ELF-1 (cell line): ENCODE results near the gene CD52.

Experiments used
- DNase-seq: peaks from one replicate; pipeline ENCODE4 v3.0.0-alpha.2; 2016; ENCODE audit warnings: low read depth, low spot score

Gene CD52

DNA sequence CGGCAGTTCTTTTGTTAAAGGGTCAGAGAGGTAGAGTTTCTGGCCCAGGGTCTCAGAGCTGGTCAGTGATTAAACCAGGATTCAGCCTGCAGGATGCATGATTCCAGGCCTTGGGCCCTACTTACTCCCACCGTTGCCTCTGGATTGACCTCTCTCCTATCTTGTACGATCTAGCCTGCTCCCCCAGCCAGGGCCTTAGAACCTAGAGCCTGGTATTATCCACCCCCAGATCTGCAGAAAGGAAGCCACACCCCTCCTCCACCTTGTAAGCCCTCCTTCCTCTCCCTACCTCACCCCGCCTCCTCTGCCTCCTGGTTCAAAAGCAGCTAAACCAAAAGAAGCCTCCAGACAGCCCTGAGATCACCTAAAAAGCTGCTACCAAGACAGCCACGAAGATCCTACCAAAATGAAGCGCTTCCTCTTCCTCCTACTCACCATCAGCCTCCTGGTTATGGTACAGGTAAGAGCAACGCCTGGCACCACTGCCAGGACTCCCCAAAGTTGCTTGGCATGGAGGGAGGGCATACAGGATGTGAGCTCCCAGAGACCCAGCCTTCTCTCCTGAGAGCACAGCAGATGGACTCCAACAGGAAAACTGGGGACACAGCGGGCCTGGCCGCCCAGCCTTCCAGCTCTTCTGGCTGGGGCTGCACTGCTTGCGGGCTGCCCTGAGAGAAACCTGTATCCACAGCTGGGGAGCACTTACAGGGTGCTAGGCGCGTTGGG lies at the start of gene CD52:
TSS of gene CD52 (plus strand) at position 347 of the 726 bp plus-strand sequence. CDS start at position 407, 60 bp downstream.
- DNase-seq, result peak; percentile 79

DNA sequence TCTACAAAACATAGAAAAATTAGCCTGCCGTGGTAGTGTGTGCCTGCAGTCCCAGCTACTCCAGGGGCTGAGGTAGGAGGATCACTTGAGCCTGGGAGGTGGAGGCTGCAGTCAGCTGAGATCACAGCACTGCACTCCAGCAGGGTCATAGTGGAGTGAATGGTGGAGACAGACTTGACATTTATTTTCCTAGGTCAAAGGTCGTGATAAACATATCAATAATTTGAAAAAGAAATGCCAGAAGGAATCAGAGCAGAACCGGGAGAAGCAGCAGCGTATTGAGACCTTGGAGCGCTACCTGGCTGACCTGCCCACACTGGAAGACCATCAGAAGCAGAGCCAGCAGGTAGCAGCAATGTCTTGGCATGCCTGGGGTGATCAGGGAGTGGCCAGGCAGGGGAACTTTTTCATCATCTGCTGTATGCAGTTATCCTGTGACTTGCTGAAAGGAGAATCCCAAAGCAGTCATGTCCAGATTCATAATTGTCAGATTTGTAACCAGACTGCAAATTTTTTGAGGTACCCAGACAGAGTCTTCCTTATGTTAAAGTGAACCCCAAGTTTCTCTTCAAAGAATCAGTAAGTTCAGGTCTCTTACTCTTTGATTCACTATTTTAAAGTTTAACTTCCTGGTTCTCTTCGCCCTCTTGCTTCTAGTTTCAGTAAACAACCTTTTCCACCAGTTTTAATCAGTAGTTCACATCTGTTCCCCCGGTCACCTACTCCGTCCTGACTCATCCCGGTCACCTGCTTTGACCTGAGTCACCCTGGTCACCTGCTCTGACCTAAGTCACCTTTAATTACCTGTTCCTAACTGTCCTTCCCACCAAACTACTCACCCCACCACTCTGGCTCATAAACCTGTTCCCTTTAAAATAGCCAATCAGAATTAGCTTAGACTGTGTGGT lies 49.2 kb upstream of the CD52 start:
- no peak for DNase-seq

- DNase-seq, result no peak
These were observed 48.6 kb upstream of the CD52 start for GRCh38 chr1:26269198-26269550.

DNA sequence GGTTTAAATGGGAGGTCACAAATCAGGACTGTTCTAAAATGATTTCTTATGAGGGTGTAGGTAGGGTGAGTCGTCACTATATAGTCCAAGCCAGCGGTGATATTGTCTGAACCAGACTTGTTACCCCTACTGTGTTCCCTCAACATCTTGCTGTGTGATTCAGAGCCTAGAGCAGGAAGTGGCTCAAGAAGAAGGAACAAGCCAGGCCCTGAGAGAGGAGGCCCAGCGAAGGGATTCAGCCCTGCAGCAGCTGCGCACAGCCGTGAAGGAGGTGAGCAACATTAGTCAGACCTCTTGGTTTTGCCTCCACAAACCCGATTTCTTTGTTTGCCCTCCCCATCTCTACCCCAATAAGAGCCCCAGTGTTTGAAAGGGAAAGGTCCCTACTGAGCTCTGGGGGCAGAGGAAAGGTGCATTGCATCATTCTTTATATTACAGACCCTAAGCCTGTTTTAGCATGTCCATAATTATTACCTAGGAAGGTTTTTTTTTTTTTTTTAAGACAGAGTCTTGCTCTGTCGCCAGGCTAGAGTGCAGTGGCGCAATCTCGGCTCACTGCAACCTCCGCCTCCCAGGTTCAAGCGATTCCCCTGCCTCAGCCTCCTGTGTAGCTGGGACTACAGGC lies 42.8 kb upstream of the CD52 start:
- DNase-seq, result no peak

- peak; percentile 95 for DNase-seq
These were observed 42.0 kb upstream of the CD52 start for GRCh38 chr1:26275580-26276431.

GRCh38 chr1:26276432-26276838 lies 41.3 kb upstream of the CD52 start:
- no peak for DNase-seq

DNA sequence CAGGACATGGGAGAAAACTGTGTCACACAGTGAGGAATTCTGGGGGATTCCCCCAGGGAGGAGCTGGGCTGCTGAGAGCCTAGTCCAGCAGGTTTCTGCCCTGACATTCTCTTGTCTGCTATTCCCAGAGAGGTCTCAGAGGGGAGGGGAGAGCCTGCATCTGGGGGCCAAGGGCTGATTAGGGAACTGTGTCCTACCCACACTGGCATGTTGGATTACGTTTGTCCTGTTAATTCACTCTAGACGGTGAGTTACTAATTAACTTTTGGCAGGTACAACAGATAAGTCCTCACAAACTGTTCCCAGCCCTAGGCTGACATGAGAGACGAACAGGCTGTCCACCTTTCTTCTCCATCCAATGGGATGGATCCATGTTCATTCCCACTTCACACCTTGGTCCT lies 40.5 kb upstream of the CD52 start:
- DNase-seq, result no peak

DNA sequence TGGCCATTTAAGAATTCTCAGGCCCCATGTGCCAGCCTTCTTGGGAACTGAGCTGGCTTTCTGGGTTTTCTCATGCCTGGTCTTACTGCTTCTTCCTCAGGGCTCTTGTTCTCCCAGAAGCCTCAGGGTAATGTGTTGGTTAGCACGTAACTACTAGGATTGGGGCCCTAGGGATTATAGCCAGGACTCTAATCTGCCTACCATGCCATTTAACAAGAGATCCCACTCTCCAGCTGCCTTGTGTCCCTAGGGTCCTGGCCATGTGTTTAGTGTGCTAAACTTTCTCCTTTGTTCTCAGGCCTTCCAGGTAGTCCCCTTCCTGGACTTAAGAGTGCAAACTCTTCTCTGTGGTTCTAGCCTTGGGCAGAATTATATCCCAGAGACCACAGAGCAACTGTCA lies 40.0 kb upstream of the CD52 start:
- no peak for DNase-seq

- no peak for DNase-seq
These were observed 39.5 kb upstream of the CD52 start for GRCh38 chr1:26278303-26278702.

GRCh38 chr1:26278724-26279455 lies 38.9 kb upstream of the CD52 start:
- DNase-seq, result no peak

GRCh38 chr1:26279456-26280332 lies 38.1 kb upstream of the CD52 start, which contains the start of gene SH3BGRL3:
SH3BGRL3 (plus strand) TSS chr1:26280086; CDS start chr1:26280156, 70 bp downstream.
- peak; percentile 87 for DNase-seq

- no peak for DNase-seq
These were observed 37.3 kb upstream of the CD52 start for GRCh38 chr1:26280333-26281042.

DNA sequence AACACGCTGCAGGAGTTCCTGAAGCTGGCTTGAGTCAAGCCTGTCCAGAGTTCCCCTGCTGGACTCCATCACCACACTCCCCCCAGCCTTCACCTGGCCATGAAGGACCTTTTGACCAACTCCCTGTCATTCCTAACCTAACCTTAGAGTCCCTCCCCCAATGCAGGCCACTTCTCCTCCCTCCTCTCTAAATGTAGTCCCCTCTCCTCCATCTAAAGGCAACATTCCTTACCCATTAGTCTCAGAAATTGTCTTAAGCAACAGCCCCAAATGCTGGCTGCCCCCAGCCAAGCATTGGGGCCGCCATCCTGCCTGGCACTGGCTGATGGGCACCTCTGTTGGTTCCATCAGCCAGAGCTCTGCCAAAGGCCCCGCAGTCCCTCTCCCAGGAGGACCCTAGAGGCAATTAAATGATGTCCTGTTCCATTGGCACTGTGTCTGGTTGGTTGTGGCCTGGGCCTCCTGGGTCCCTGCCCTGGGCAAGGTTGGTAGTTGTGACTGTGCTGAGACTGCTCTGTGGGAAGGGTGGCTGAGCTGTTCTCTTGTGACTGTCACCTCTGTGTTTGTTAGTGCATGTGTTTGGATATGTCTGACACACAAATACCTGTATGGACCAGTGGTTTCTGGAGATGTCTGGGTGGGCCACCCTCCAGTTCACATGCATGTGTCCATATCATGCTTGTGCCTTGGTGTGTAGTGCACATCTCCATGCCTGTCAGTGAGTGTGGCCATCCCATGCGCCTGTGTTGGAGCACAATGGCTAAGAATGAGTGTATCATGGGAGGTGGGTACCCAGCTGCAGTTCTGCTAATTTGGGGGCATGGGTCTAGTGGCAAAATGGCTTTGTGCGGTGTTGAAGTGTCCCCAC lies 36.4 kb upstream of the CD52 start:
- DNase-seq, result no peak

DNA sequence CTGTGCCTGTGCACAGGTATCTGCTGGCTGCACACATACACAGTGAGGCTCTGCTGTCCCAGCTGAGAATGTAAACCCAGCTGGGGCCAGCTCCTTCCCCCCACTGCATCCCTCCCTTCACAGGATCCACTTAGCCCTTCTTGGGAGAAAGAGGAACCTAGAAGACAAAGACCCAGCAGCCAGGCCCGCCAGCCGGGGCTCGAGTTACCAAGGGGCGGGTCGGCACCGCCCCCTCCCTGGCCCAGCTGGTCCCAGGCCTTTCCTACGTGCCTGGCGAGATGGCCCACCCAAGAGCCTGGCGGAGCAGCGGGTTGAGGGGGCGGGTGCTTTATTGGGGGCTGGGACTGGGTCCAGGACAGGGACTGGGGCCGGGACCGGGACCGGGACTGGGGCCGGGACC lies 35.8 kb upstream of the CD52 start:
- peak; percentile 80 for DNase-seq

DNA sequence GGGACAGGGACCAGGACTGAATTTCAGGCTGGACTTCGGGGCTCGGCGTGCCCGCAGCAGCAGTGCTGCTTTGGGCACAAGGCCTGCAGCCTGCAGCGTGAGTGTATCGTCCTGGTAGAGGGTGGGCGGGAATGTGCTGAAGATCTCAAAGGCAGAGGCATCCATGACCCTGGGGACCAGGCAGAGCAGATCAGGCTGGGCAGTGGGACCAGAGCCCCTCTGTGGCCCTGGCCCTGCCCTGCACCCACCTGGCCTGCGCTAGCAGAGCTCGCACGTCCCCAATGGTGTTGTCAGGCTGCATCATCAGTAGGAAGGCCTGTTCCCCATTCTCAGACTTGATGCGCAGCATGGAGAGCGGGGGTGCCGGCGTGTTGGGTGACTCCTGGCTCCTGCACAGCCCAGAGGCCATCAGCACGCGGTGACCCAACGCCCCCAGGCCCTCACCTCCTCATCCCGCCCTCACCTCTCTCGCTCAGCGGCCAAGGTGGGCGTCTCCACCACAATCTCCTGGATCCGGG lies 35.3 kb upstream of the CD52 start:
- no peak for DNase-seq

GRCh38 chr1:26283279-26283853 lies 34.4 kb upstream of the CD52 start:
- no peak for DNase-seq

DNA sequence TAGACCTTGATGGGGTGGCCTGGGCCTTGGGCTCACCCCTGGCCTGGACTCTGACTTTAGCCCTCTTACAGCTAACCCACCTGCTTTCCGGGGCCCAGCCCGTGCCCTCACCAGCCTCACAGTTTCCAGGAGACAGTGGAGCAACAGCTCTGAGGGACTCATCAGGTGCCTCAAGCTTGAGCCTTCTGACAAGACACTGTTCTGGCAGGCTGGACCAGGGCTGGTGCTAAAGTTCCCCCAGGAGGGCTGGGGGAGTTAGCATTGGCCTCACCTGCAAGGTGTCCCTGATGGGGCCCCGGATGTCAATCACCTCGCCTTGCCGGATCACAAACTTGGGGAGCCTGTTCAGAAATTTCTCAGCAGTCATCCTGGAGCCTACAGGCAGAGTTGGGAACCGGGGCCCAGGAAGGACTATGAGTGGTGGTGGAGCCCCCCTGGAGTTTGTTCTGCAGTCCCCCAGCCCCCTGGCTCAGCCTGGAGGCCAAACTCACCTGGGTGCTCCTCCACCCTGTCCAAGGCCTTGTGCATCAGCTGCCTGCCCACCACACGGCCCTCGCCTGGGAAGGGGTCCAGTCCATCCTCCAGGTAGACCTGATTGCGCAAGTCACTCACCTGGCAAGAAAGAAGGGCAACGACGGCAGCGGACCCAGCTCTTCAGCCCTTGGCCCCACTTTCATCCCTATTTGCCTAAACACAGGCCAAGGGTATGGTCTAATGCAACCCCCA lies 33.7 kb upstream of the CD52 start:
- no peak for DNase-seq
